ENCODE results near the gene AACS. TPM values are rescaled to one million over a fixed set of nuclear protein-coding genes. Genes with fewer than 3 reads are reported as not detected.
A peak's percentile ranks its signal among the peaks of the same experiment; 100 is the strongest.

The AACS gene
- total and polyA plus RNA-seq, 10 of the 15 experiments (the other 5 are each of a cell fraction or from before 2014, with no cell fraction given), result 10.1 to 34.0 (median 21.1) TPM

- TF ChIP-seq TBL1XR1 (IDR thresholded peaks at IDR 0.05; ENCODE audit: low read depth, low read length), result no peak
- TF ChIP-seq FOS (IDR thresholded peaks at IDR 0.05; ENCODE audit: borderline replicate concordance, extremely low read depth, insufficient read length), result no peak
- no peak for TF ChIP-seq RAD21 (IDR thresholded peaks at IDR 0.05; ENCODE audit: insufficient read depth, low read depth, low read length)
- no peak for TF ChIP-seq RFX5 (IDR thresholded peaks at IDR 0.05; ENCODE audit: low read depth, low read length)
Measured at GRCh38 chr12:125028106-125028505, 37.1 kb upstream of the AACS start (continued).

GRCh38 chr12:125029761-125030358 is 35.4 kb upstream of the AACS start:
- no peak for DNase-seq (ENCODE audit: low read depth, low spot score)
- SMC1A ChIA-PET (ENCODE audit: uncharacterized antibody, unreplicated experiment), result no interaction called here
- Histone ChIP-seq H3K36me3 (ENCODE audit: control insufficient read depth in 2 of 2, insufficient read depth in 2 of 2, low read length in 1 of 2) (peaks cover 3 to 10% of the 10 kb centered on the region in 2 experiments), H3K79me2 (ENCODE audit: control insufficient read depth, insufficient read depth, low read length) (no peaks in the 10 kb centered on the region), H3K9me3 (replicated peaks; ENCODE audit: control insufficient read depth, insufficient read depth, low read length) (no peaks in the 10 kb centered on the region), H3K27ac (ENCODE audit: control insufficient read depth, insufficient read depth) (no peak overlapping the region), H3K9ac (ENCODE audit: control insufficient read depth, insufficient read depth, low read length) (no peak overlapping the region), H2AFZ (ENCODE audit: control insufficient read depth, low read depth, low read length) (no peak overlapping the region), H3K4me1 (ENCODE audit: control insufficient read depth, insufficient read depth, low read length) (no peaks in the 10 kb centered on the region), H3K27me3 (replicated peaks in 1 of 2; ENCODE audit: control insufficient read depth in 2 of 2, insufficient read depth in 2 of 2, low read length in 1 of 2) (no peaks in the 10 kb centered on the region), H3K4me3 (no peak overlapping the region), H3K4me2 (ENCODE audit: control insufficient read depth, insufficient read depth) (no peak overlapping the region), H4K20me1 (ENCODE audit: control insufficient read depth, insufficient read depth) (no peaks in the 10 kb centered on the region)
- RAD21 ChIA-PET (ENCODE audit: unreplicated experiment), result no interaction called here
- peak; percentile 42 for ATAC-seq
- TF ChIP-seq CEBPB (IDR thresholded peaks at IDR 0.05; ENCODE audit: borderline replicate concordance in 1 of 2, low read depth in 2 of 2, low read length in 2 of 2) (no peak), STAT1 (conservative IDR thresholded peaks at IDR 0.05) (no peak), CBX3 (IDR thresholded peaks at IDR 0.05; ENCODE audit: borderline replicate concordance, low read depth) (no peak), NBN (IDR thresholded peaks at IDR 0.05) (no peak), HCFC1 (IDR thresholded peaks at IDR 0.05; ENCODE audit: low read length) (no peak), ETV6 (conservative IDR thresholded peaks at IDR 0.05 in 1 of 2, IDR thresholded peaks at IDR 0.05 in 1 of 2; ENCODE audit: borderline replicate concordance in 1 of 2, low read depth in 1 of 2) (no peak), YBX1 (IDR thresholded peaks at IDR 0.05) (no peak), NKRF (conservative IDR thresholded peaks at IDR 0.05) (no peak), TBL1XR1 (IDR thresholded peaks at IDR 0.05; ENCODE audit: low read depth, low read length) (no peak), ATF3 (IDR thresholded peaks at IDR 0.05; ENCODE audit: borderline replicate concordance, extremely low read depth, low read depth, low read length) (no peak), POU2F2 (IDR thresholded peaks at IDR 0.05; ENCODE audit: borderline replicate concordance, low read depth, low read length) (no peak), PML (IDR thresholded peaks at IDR 0.05; ENCODE audit: low read length) (no peak), IRF3 (IDR thresholded peaks at IDR 0.05) (no peak)
- CTCF ChIA-PET, result no interaction called here
- FAIRE-seq, result no peak
- intact Hi-C loops (cut with micrococcal nuclease; ENCODE audit: unreplicated experiment) (no loop called here), in situ Hi-C loops (cut with MboI) (no loop called here)
- POLR2A ChIA-PET, result no interaction called here
- WGBS (ENCODE audit: insufficient coverage, insufficient replicate concordance, low lambda C conversion rate, missing lambda C conversion rate), result 5% methylated on average over 7 of the region's 7 CpGs
- no TSS peak for BruUV-seq (replicated peaks)
